CD4-positive, alpha-beta T cell treated with Interferon gamma for 1 hour (primary cell): ENCODE measurements around the gene ZNF536.
"Not testable (repeated sequence)": the region's sequence is repeated elsewhere in the genome, so short reads cannot be mapped to it uniquely, and the experiment has no call there.

Source experiments
- DNase-seq: peaks from one replicate; pipeline ENCODE4 v3.0.0-alpha.2; 2020

The ZNF536 gene

DNA sequence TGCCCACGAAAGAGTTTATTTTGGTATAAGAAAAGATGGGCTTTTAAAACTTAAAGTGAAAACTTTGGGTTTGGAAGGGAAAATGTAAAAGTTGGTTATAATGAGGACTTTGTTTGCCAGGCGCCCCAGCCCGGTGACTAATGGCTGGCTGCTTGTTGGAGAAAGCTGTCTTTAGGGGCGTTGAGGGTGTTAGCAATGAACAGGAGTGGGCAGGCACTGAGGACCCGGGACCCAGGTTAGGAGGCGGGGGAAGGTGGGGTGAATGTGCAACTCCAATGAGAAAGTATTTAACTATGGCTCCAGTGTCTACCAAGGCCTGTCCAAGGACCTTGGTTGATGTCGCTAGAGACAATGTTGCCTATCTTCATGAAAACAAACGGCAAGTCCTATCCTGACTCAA, 118.6 kb downstream of the ZNF536 start:
- no peak for DNase-seq

DNA sequence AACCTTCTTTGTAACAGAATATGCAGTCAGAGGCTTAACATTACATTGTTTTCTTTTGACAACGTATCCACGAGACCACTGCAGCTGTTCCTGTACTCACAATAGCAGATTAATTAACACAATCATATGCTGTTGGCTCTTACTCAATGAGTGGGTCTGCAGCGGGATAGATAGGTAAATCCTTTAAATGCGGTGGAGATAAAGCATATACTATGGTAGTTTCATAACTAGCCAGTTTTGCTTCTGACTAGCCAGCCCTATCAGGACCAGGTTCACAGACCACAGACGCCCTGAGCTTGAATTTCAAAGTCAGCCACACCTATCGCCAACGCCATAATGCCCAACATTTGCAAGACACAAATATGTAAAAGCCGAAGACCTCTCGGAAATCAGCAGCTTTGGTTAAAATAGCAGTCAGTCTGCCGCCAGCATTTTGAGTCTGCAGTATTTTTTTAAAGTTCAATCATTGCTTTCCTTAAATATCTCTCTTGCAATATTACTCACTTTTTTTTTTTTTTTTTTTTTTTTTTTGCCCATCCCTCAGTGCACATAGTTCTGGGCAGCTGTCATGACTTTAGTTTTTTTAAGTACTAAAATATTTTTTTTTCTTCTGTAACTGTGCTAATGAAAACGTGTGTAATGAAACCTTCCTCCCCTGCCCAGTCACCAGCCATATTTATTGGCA, 120.5 kb downstream of the ZNF536 start:
- DNase-seq = no peak

DNA sequence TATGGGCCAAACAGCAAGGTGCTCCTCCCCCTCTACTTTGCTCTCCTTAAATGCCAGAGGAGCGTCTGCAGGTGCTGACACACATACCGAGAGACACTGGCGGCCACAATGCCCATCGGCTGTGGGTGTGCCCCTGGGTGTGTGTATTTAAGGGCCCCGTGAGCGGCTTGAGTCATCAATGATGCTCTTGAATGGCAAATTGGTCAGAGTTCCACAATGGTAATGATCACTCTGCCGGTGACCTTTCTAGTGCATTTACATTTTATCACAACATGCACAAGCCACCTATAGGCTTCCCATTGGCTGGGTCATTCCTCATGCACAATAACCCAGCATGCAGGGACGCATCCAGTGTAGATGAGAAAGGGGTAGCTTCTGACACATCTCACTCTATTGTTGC, 124.8 kb downstream of the ZNF536 start:
- DNase-seq = no peak

DNA sequence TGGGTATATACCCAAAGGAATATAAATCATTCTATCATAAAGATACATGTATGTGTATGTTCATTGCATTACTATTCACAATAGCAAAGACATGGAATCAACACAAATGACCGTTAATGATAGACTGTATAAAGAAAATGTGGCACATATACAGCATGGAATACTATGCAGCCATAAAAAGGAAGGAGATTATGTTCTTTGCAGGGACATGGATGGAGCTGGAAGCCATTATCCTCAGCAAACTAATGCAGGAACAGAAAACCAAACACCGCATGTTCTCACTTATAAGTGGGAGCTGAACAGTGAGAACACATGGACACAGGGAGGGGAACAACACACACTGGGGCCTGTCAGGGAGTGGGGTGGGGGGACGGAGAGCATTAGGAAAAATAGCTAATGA, 125.9 kb downstream of the ZNF536 start:
- DNase-seq = not testable (repeated sequence)

DNA sequence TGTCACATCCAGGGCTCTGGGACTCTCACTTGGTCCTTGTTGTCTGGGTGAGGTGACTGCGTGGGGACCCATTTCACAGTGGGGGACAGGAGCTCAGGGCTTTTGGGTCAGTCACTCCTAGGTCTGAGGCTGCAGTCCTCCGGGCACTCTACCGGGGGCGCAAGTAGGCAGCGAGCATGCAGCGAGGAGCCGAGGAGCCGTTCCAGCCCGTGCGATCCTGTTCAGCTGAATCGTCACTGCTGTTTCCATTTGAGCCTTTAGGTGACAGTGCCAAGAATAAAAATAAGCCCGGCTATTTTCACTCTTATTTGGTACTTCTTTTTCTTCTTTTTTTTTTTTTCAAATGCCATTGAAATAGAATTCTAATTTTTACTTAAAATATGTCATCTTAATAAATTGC, 126.5 kb downstream of the ZNF536 start:
- no peak for DNase-seq

DNA sequence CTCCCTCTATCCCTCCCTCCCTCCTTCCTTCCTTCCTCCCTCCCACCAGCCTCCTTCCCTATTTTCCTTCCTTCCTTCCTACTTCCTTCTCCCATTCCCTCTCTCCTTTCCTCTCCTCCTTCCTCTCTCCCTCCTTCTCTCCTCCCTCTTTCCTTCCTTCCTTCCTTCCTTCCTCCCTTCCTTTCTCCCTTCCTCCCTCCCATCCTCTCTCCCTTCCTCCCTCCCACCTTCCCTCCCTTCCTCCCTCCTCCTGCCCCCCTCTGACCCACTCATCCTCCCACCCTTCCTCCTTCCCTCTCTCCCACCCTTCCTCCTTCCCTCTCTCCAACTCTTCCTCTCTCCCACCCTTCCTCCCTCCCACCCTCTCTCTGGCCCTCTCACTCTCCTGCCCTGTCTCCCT, 132.1 kb downstream of the ZNF536 start:
- DNase-seq = no peak

DNA sequence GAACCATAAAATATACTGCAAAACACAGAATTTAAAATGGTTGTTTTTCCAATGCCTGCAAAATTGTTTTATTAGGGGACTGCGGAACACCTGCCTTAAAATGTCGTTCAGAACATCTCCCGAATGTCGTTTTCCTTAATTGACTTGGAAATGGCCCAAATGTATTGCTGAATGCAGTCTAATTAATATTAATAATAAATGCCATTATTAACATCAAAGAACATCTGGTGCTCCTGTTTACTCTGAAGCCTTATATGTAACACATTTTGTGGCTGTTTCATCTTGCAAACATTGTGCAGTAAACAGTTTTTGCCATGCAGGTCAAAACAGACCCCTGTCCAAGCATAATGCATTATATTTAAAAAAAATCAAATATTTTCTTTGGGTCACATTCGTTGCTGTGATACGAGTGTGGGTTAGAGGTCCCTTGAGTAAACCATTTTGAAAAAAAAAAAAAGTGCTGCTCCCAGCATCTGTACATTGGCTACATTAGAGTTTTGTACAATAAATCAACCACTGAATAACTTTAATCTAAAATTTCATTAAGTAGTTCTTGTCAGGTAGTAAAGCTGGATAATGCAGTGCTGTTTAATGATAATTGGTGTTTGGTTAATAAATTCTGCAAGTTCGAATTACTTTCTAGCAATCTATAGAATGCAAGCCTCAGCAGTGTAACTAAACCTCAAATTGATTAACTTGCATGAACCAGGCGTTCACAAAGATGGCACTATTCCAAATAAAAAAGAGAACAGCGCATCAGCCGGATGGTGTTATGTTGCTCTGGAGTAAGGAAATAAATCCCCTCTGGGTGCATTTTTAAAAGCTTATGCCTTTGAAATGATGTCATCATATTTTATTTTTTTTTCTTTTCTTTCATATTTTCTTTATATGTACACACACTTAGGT, 140.2 kb downstream of the ZNF536 start:
- DNase-seq = no peak

DNA sequence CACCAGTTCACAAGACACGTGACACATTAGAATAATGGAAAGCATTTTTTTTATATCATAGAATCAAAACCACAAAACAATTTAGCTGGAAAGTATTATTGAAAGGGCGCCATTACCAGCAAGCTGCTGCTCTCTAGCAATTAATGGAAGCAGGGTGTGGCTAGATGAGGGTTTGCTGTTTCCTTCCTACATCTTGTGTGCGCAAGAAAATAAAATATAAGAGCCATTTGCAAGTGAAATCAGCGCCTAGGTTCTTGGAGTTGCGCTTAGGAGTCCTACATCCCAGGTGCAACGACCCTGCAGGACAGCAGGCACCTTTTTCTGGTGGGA, 140.9 kb downstream of the ZNF536 start:
- DNase-seq = no peak

DNA sequence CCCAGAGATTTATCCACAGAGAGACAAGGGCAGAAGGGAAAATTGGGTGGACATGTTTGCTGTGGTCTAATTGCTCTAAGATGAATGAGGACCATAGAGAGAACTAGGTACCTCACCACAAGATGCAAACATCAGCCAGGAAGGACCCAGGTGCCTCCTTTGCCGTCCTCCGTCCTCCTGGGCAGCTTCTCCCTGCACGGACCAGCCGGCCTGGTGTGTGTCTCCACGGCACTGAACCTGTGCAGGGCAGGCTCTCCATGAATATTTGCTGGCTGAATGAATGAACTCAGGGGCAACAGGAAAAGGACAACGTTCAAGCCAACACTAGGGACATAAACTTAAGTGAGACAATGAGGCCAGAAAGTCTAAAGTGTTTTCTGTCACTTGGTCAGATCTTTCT, 143.9 kb downstream of the ZNF536 start:
- DNase-seq = no peak

DNA sequence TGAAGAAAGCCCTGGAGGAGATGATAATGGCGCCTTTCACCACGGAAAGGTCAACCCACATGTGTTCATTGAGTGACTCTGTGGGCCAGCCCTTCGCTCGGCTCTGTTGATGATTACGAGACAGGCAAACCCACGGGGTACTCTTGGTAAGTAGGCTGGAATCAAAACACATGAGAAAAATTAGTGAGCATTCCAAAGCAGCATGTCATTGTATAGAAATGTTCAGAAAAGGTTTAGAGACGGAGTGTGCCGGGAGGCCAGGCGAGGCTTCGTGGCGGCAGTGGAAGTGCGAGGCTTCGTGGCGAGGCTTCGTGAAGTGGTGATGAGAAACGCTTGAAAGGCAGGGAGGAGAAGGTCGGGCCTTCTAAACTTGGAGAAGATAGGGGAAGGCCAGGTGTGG, 144.3 kb downstream of the ZNF536 start:
- DNase-seq = no peak

DNA sequence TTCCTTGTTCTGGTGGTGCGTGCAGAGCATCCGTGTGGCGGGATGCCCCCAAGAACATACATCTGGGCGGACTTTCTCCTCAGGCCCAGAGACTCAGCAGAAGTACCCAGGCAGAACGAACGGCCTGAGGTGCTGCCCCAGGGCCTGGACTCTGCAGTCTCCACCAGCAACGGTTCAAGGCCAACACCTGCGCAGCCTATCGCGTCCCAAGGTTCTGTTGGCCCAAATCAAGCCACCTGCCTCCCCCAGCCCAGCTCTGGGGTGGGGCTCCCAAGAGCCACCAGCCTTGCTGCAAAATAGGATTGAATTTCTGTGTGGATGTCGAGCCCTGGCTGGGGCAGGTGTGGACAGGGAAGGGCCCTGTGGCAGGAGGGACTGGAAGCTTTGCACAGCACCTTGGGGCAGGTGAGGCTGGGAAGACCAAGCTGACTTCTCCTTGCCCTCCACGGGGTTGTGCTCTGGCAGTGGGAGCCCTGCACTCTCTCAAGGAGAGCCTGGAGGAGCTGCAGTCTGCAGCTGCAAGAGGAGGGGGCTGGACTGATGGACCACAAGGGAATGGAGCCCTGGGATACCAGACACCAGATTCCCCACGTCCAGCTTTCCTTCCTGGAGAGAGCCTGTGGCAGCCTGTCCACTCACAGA, 146.9 kb downstream of the ZNF536 start:
- DNase-seq = no peak

DNA sequence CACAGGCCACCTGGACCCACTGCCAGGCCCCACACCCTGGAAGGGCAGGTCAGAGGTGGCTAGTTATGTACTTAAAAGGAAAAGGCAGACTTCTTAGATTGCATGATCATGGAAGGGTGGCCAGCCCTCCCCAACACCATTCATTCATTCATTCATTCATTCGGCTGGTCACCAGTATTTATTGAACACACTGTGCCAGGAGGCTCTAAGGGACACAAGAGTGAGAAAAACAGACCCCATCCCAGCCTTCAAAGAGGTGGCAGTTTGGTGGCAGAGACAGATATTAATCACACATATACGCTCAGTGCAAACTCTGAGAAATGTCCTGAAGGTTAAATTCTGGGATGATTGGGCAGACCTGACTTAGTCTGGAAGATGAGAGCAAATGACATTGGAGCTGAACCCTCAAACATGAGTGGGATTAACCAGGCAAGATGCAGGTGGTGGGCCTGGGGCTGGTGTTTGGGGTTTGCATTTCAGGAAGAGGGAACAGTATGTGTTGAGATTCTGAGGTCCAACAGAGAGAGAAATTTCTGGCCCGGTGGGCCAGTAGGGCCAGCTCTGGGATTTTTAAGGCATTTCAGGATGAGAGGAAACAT, 147.5 kb downstream of the ZNF536 start:
- no peak for DNase-seq

DNA sequence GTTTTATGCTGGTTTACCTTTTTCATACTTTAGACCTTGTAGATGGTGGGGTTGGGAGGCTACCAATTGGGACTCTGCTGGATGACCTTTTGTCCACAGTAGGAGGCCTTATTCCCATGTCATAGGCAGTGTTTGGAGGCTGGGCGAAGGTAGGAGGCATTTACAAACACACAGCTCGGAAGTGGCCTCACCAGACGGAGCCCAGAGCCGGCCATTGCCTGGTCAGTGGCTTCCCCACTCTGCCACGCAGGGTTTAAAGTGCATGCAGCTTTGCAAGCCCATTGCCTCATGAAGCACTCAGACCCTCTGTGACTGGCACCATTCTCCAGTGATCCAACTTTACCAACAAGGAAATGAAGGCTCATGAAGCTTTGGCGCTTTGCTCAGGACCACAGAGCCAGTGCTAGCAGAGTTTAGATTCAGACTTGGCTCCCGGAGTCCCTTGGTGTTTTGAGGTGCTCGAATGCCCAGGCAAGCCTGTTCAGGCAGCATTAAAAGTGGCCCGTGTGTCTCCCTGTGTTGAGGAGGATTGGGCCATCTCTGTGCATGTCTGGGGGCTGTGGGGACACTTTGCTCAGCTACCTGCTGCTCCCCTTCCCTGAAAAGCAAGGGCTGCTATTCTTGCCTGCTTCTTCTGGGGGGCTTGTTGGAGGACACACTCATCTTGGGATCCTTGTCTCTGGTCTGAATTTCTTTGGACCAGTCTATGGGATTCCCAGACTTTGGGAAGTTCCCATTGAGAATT, 148.7 kb downstream of the ZNF536 start:
- no peak for DNase-seq

DNA sequence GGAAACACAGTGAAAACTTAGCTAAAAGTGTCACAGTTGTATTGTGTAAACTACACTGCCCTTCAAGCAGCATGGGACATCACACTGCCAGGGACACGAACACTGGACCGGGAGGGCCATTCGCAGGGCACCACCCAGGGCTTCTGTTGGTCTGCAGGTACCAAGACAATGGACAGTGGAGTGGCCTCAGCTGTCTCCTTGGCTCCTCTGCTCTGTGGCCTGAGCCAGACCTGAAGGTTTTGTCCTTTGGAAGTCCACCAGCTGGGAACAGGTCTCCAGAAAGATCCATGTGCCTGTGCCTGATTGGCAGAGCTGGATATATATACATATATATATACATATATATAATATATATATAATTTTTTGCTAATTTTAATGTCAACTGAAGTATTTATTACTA, 149.8 kb downstream of the ZNF536 start:
- DNase-seq = no peak

DNA sequence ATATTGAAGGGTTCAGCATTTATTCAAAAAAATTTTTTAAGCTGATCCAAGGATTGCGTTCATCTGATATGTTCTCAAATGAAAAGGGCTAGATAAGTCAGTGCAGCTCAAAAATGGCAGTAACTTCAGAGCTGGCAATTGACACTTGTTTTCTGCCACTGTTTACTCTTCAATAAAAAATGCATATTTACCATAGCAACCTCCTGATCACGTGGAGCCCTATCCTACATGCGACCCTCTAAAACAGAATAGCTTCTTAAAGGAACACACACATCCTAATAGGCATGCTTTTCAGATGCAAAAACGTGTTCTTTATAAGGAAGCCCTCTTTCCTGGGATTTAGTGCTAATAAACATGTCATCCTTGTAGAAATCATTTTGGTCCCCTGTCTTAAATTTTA, 150.2 kb downstream of the ZNF536 start:
- no peak for DNase-seq

DNA sequence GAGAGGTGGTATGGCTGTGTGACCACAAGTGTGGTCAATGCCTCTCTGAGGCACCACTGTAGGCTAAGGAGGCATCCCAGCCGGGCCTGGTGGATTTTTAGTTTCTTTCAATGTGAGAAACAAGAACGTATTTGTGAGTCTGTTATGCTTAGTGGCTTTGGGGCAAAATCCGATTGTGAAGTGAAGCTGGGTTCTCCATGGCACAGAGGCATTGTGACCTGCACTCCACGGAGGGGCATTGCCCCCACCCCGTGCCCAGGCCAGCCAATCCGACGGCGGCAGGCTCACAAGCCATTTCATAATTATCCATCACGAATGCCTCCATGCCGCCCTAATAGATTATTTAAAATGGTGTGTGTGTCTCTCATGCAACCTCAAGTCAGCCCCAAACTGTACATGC, 151.6 kb downstream of the ZNF536 start:
- no peak for DNase-seq

DNA sequence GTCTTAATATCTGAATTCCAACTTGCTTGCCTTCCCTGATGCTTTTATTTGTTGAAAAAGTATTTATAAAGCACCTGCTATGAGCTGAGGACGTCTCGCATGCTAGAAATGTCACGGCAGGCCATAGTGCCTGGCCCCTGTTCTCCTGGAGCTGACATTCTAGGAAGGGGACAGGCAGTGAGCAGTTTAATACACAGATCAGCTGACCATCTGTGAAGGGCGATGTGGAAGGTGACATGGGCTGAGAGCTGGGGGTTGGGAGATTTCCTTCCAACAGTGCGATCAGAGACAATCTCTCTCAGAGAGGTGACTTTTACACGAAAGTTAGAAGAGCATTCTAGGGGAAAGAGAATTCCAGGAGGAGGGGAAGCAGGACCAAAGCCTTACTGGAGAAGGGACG, 153.2 kb downstream of the ZNF536 start:
- DNase-seq = no peak

DNA sequence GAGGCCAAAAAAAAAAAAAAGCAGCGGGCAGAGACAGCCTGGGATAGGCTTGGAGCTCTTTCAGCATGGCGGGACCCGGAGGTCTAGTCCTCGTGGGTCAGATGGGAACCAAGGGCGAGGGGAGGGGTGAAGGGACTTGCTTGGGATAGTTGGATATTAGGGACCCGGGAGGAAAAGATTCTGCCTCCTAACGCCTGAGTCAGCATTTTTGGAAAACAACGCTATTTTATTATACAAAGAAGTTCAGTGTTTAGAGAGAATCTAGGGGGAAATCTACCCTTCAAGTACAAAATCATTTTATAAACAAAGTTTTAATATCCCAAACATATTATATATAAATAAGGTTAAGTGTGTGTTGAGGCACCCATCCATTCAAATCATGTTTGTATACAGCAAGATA, 156.7 kb downstream of the ZNF536 start:
- DNase-seq = no peak

DNA sequence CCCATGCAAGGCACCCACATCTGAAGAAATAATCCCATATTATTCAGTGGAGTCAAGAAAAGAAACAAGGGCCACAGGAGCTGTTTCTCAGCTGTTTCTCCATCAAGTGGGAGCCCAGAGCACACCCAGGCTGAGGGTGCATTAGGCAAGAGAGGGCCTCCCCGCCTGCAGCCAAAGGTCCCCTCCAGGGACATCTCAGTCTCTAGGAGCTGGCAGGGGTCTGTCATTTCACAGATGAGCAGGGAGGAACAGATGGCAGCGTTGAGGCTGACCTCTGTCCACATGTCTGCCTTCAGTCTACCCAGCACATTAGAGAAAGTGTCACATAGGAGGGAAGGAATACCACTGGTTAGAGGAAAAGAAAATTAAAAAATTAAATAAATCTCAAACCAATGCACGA, 157.7 kb downstream of the ZNF536 start:
- no peak for DNase-seq

DNA sequence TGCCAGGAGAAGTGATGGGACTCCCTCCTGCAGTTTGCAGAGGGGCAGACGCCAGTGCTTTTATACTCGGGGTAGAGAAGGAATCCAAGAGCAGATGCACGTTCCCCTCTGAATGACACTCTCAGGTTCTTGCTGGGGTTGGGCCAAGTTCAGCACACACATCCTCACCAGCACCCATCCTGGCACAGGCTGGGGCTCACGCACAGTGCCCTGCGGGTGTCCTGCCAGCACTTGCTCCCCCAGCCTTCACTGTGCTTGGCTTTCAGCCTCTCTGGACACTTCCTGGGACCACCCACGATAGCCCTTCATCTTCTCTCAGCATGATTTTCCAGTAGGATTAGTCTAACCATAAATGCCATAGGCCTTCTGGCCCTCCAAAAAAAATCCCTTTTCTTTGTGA, 158.6 kb downstream of the ZNF536 start:
- DNase-seq = no peak

DNA sequence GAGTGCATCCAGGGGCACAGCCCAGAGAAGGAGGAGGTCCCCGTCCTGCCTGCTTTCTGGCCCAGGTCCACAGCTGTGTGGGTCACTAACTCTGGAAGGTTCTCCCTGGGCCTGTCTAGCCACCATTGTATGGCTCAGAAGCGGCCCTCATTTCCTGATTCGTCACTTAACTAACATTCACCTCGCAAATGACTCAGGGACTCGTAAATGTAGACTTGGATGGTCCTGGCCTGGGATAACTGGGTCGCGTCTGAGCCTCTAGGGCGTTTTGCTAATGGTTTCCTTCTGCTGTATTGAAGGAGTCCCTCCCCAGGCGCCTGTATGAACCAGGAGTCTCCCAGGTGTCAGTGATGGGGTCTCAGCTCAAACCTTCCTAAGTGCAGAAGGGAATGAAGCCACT, 162.8 kb downstream of the ZNF536 start:
- no peak for DNase-seq

DNA sequence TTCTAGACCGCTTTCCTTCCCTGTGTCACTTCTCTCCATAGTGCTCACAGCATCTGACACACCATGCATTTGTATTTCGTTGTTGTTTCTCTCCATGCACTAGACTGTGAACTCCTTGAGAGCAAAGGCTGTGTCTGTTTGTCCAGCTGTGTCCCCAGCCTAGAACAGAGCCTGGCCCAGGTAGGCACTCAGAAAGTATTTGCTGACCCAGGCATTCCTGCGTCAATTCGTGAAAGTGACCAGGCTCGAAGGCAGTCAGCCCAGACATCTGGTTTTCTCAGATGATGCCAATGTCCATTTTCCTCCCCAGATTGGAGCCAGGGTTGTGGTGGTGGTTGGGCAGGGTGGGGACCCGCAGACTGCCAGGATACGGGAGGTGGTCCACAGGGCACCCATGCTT, 164.8 kb downstream of the ZNF536 start:
- no peak for DNase-seq

DNA sequence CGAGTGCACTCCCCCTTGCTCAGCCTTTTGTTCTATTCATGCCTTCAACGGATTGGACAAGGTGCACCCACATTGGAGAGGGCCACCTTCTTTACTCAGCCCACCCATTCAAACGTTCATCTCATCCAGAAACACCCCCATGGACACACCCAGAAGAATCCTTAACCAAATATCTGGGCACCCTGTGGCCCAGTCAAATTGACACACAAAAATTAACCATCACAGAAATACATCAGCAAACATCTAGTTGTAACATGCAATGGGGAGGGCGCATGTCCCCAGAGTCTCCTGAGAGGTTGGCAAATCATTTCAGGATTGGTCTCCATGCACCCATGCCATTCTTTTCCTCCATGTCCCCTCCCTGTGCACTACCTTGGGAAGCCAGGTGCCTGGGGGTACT, 167.1 kb downstream of the ZNF536 start:
- DNase-seq = no peak
